Naive thymus-derived CD4-positive, alpha-beta T cell (primary cell): ENCODE measurements around the gene RORB. TPM values are rescaled to one million over a fixed set of nuclear protein-coding genes. Genes with fewer than 3 reads are reported as not detected.

Experiments
- ATAC-seq: fragments of 150-1000 bp; cut with Tn5 transposase; 2 replicates; pipeline ENCODE4 v1.10.0; 2021; ENCODE audit warnings: mild to moderate bottlenecking, moderate library complexity
- CTCF ChIA-PET: fragments of 350-600 bp; sonication (Branson Sonifier 250); formaldehyde crosslinking; loops from one replicate; lab custom pipeline; 2021; ENCODE audit warnings: antibody characterized with exemption; lab: Charles Lee
- POLR2A ChIA-PET: fragments of 350-600 bp; sonication (Branson Sonifier 250); formaldehyde crosslinking; loops from one replicate; lab custom pipeline; 2021; ENCODE audit warnings: antibody characterized with exemption, inconsistent platforms; lab: Charles Lee
- DNase-seq, 9 donors: peaks; one replicate each; pipeline versions ENCODE4 v3.0.0 to v3.0.0-alpha.2; 2020 to 2022; ENCODE audit warnings: mixed read lengths in 1 of 9
- H3K27ac ChIP-seq: one replicate; pipeline ENCODE4 v1.7.0; 2013; ENCODE audit warnings: mild to moderate bottlenecking, low read depth, low read length, moderate library complexity
- H3K27me3 ChIP-seq, 2 donors: one replicate each; pipeline ENCODE4 v1.7.0; 2013; ENCODE audit warnings: low read length in 2 of 2, mild to moderate bottlenecking in 2 of 2, moderate library complexity in 2 of 2; ENCODE audit not compliant: control insufficient read depth in 2 of 2, insufficient read depth in 2 of 2
- H3K36me3 ChIP-seq, 3 experiments: 1 replicate in 2 of 3; 2 replicates in 1 of 3; pipeline ENCODE4 v1.7.0; 2013; ENCODE audit warnings: low read length in 3 of 3, mild to moderate bottlenecking in 3 of 3, moderate library complexity in 1 of 3; ENCODE audit not compliant: insufficient read depth in 3 of 3, control insufficient read depth in 2 of 3
- H3K4me1 ChIP-seq, 2 donors: one replicate each; pipeline ENCODE4 v1.7.0; 2013; ENCODE audit warnings: low read length in 2 of 2, mild to moderate bottlenecking in 2 of 2, moderate library complexity in 1 of 2; ENCODE audit not compliant: control insufficient read depth in 2 of 2, insufficient read depth in 2 of 2
- H3K4me3 ChIP-seq: 2 replicates; pipeline ENCODE4 v1.7.0; 2013; ENCODE audit warnings: mild to moderate bottlenecking, low read length
- H3K9me3 ChIP-seq, 3 experiments: 1 replicate in 2 of 3; 2 replicates in 1 of 3; pipeline ENCODE4 v1.7.0; 2013; ENCODE audit warnings: low read length in 3 of 3; ENCODE audit not compliant: control insufficient read depth in 2 of 3
- H3K27ac Mint-ChIP-seq, 9 donors: one replicate each; pipeline ENCODE4 v1.8.0; 2020 to 2022; ENCODE audit warnings: mixed read lengths in 9 of 9, mild to moderate bottlenecking in 8 of 9, moderate library complexity in 5 of 9, inconsistent platforms in 2 of 9
- H3K27me3 Mint-ChIP-seq, 5 donors: one replicate each; pipeline ENCODE4 v1.8.0; 2021 to 2022; ENCODE audit warnings: mixed read lengths in 5 of 5, mild to moderate bottlenecking in 1 of 5
- H3K36me3 Mint-ChIP-seq, 5 donors: one replicate each; pipeline ENCODE4 v1.8.0; 2020 to 2022; ENCODE audit warnings: mixed read lengths in 5 of 5, mild to moderate bottlenecking in 3 of 5, inconsistent platforms in 1 of 5
- H3K4me1 Mint-ChIP-seq, 7 donors: one replicate each; pipeline ENCODE4 v1.8.0; 2020 to 2022; ENCODE audit warnings: mixed read lengths in 7 of 7, mild to moderate bottlenecking in 3 of 7, inconsistent platforms in 1 of 7
- H3K4me3 Mint-ChIP-seq, 10 donors: one replicate each; pipeline ENCODE4 v1.8.0; 2020 to 2022; ENCODE audit warnings: mild to moderate bottlenecking in 10 of 10, mixed read lengths in 10 of 10, moderate library complexity in 6 of 10, inconsistent platforms in 2 of 10
- H3K9me3 Mint-ChIP-seq, 11 donors: one replicate each; pipeline ENCODE4 v1.8.0; 2020 to 2022; ENCODE audit warnings: mixed read lengths in 11 of 11, mild to moderate bottlenecking in 4 of 11, inconsistent platforms in 1 of 11, moderate library complexity in 1 of 11
- intact Hi-C, 2 donors: fragments of 100-400 bp; cut with micrococcal nuclease; formaldehyde crosslinking; loops; one replicate each; pipeline ENCODE4 v1.15.1; 2023
- polyA plus RNA-seq, 2 donors: library from polyadenylated mRNA; unstranded; fragments of 300-500 nt; fragmentation: Illumina TruSeq; gene quantifications; one replicate each; pipeline ENCODE4 v1.2.3, GENCODE V29; 2021
- total RNA-seq, 6 experiments: library from RNA in 5 of 6; stranded (reverse) in 5 of 6; gene quantifications; 1 replicate in 5 of 6; 2 replicates in 1 of 6; pipeline ENCODE4 v1.2.3 and lab custom pipeline; 2021 to 2026

RORB gene
- total and polyA plus RNA-seq, 7 experiments from 2014 or later, result 0.12 TPM; not detected in 6

DNA sequence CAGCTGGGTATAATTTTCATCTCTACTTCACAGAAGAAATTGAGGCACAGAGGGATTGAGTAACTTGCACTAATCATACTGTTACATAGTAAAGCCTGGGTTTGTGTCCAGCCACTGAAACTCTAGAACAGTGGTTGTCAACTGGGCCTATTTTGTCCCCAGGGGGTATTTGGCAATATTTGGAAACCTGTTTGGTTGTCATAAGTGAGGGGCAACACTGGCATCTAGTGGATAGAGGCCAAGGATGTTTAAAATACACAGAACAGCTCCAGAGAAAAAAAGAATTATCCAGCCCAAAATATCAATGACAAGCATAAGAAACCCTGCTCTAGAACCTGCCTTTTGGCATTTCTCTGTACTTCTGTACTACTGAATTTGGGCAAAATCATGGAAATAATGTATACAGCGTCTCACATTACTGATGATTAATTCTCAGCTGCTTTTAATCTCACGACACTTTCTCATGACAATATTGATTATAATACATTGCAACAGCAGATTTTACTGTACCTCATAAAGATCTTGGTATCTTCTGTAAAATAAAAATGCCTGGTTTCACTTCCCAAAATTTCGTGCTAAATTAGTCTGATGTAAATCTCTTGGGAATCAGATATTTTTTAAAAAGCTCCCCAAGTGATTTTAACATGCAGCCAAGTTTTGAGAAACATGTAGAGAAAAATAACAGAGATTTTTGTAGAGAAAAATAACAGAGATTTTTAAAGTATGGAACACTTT, 112.7 kb downstream of the RORB start:
- no peaks in the 10 kb centered on the region for H3K9me3 Mint-ChIP-seq
- peaks cover 0 to 6% (median 4%) of the 10 kb centered on the region in 5 donors for H3K27me3 Mint-ChIP-seq
- Histone ChIP-seq H3K27me3 (no peaks in the 10 kb centered on the region), H3K4me1 (no peaks in the 10 kb centered on the region), H3K4me3 (no peak overlapping the region), H3K36me3 (no peaks in the 10 kb centered on the region), H3K27ac (no peak overlapping the region), H3K9me3 (no peaks in the 10 kb centered on the region)
- H3K4me3 Mint-ChIP-seq, result no peak overlapping the region
- peaks cover 0 to 3% (median 0%) of the 10 kb centered on the region in 7 donors for H3K4me1 Mint-ChIP-seq
- ATAC-seq, result no peak
- intact Hi-C loops, result no loop called here
- H3K36me3 Mint-ChIP-seq, result no peaks in the 10 kb centered on the region
- no peak for DNase-seq
- no peak overlapping the region for H3K27ac Mint-ChIP-seq
- POLR2A ChIA-PET, result no interaction called here
- CTCF ChIA-PET, result no interaction called here

DNA sequence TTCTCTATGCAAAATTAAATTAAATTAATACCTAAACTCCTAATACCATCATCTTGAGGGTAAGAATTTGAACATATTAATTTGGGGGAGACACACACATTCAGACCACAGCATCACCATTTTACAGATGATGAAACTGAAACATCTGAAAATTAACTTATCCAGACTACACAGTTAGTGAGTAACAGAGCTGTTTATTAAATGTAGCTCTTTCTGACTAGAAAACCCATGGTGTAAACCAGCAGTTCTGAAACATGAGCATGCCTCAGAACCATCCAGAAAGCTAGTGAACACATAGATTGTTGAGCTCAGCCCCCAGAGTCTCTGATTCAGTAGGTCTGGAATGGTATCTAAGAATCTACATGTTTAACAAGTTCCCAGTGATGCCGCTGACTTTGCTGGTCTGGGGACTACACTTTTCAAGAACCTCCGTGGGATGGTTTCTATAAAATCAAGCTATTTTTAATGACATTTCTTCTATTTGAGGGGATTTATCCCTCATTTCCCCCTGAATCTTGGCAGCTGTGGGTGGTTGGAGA, 113.5 kb downstream of the RORB start:
- H3K27me3 ChIP-seq, result no peaks in the 10 kb centered on the region
- ChIA-PET POLR2A (no interaction called here), CTCF (no interaction called here)
- Mint-ChIP-seq H3K27ac (no peak overlapping the region), H3K9me3 (no peaks in the 10 kb centered on the region), H3K27me3 (peaks cover 0 to 5% (median 3%) of the 10 kb centered on the region in 5 donors), H3K4me3 (no peak overlapping the region), H3K36me3 (no peaks in the 10 kb centered on the region), H3K4me1 (peaks cover 0 to 3% (median 0%) of the 10 kb centered on the region in 7 donors)
- DNase-seq (no peak), ATAC-seq (no peak)
- no peaks in the 10 kb centered on the region for H3K4me1 ChIP-seq
- H3K36me3 ChIP-seq, result no peaks in the 10 kb centered on the region
- intact Hi-C loops, result no loop called here
- H3K4me3 ChIP-seq, result no peak overlapping the region
- H3K9me3 ChIP-seq, result no peaks in the 10 kb centered on the region
- H3K27ac ChIP-seq, result no peak overlapping the region

DNA sequence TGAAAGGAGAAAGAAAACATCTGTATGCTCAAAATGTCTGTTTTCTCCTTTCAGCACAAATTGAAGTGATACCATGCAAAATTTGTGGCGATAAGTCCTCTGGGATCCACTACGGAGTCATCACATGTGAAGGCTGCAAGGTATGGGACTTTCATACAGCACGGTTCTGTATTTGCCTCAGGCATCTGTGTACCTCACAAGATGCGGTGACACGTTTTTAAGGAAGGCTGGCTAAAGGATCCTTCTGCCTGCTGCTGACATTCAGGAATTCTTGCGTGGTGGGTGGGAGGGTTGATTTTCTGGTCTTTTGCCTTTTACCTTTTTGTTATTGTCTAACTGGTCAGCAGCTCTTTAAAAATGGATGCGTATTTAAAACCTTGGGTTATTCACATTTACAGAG, 133.1 kb downstream of the RORB start:
- no peak for DNase-seq
- Mint-ChIP-seq H3K4me1 (no peaks in the 10 kb centered on the region), H3K4me3 (no peak overlapping the region), H3K27ac (no peak overlapping the region), H3K36me3 (no peaks in the 10 kb centered on the region), H3K27me3 (peaks cover 0 to 14% (median 7%) of the 10 kb centered on the region in 5 donors), H3K9me3 (peaks cover 0 to 2% (median 0%) of the 10 kb centered on the region in 11 donors)
- Histone ChIP-seq H3K27ac (no peak overlapping the region), H3K36me3 (no peaks in the 10 kb centered on the region), H3K4me1 (no peaks in the 10 kb centered on the region), H3K4me3 (no peak overlapping the region), H3K9me3 (no peaks in the 10 kb centered on the region), H3K27me3 (no peaks in the 10 kb centered on the region)
- CTCF ChIA-PET, result no interaction called here
- intact Hi-C loops, result no loop called here
- no peak for ATAC-seq
- POLR2A ChIA-PET, result no interaction called here

DNA sequence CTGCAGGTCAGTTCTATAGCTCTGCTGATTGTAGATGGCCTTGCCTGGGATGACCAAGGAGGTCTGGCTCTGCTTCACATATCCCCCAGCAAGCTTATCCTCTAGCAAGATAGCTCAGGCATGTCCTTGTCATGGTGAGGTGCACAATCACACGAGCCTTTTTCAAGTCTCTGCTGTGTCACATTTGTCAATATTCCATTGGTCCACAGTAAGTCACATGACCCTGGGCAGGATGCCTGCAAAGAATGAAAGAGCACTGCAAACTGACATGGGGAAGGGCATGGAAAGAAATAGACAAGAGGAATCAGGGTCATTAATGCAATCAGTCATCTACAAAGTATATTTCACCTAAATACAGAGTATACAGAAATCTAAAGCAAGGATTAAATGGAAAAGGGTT, 142.0 kb downstream of the RORB start:
- ChIA-PET POLR2A (no interaction called here), CTCF (no interaction called here)
- H3K27me3 Mint-ChIP-seq, result peaks cover 2 to 15% (median 6%) of the 10 kb centered on the region in 5 donors
- ATAC-seq (no peak), DNase-seq (no peak)
- intact Hi-C loops, result no loop called here
- H3K27me3 ChIP-seq, result no peaks in the 10 kb centered on the region
- H3K36me3 ChIP-seq, result no peaks in the 10 kb centered on the region
- no peak overlapping the region for H3K27ac ChIP-seq
- no peak overlapping the region for H3K4me3 ChIP-seq
- no peaks in the 10 kb centered on the region for H3K36me3 Mint-ChIP-seq
- H3K4me3 Mint-ChIP-seq, result no peak overlapping the region
- H3K9me3 ChIP-seq, result no peaks in the 10 kb centered on the region
- no peaks in the 10 kb centered on the region for H3K4me1 Mint-ChIP-seq
- H3K9me3 Mint-ChIP-seq, result peaks cover 0 to 2% (median 0%) of the 10 kb centered on the region in 11 donors
- H3K4me1 ChIP-seq, result no peaks in the 10 kb centered on the region
- H3K27ac Mint-ChIP-seq, result no peak overlapping the region

DNA sequence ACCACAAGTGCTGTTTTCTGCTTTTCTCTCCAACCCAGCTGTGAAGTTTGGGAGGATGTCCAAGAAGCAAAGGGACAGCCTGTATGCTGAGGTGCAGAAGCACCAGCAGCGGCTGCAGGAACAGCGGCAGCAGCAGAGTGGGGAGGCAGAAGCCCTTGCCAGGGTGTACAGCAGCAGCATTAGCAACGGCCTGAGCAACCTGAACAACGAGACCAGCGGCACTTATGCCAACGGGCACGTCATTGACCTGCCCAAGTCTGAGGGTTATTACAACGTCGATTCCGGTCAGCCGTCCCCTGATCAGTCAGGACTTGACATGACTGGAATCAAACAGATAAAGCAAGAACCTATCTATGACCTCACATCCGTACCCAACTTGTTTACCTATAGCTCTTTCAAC, 145.2 kb downstream of the RORB start:
- Histone ChIP-seq H3K36me3 (no peaks in the 10 kb centered on the region), H3K27me3 (no peaks in the 10 kb centered on the region), H3K4me3 (no peak overlapping the region), H3K4me1 (no peaks in the 10 kb centered on the region), H3K27ac (no peak overlapping the region), H3K9me3 (no peaks in the 10 kb centered on the region)
- Mint-ChIP-seq H3K36me3 (no peaks in the 10 kb centered on the region), H3K27me3 (peaks cover 5 to 23% (median 6%) of the 10 kb centered on the region in 5 donors), H3K9me3 (peaks cover 0 to 2% (median 0%) of the 10 kb centered on the region in 11 donors), H3K4me3 (no peak overlapping the region), H3K4me1 (no peaks in the 10 kb centered on the region), H3K27ac (no peak overlapping the region)
- POLR2A ChIA-PET, result no interaction called here
- intact Hi-C loops, result loop anchor here in 1 of 2 donors (10.0 kb wide), 2 partner anchors 958 to 1438 kb away; no protein-coding TSS in a partner anchor
- no peak for DNase-seq
- CTCF ChIA-PET, result no interaction called here
- ATAC-seq, result no peak

DNA sequence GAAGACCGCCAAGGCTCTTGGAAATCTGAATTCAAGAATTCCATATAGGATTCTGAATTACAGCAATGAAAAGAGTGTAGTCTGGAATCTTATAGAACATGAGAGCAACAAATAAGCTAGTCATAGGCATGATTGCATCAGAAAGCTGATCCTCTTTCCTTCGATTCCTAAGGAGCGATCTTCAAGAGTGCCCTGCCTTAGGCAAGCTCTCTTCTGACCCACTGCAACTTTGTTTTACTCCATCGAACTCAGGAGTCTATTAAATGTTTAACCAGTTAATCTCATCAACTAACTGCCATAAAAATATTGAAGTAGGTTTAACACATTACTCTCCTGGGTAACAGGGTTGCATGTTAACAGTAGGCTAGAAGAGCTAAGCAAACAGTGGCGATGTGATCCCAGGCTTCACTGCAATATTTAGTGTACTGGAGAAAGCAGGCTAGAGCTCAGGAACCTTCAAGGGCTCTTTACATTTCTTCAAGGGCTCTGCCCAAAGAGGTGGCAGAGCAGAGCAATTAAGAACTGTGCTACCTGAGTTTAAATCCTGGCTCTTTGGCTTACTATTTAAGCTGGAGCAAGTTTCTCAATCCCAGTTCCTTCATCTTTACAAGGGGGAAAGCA, 146.3 kb downstream of the RORB start:
- Histone ChIP-seq H3K4me1 (no peaks in the 10 kb centered on the region), H3K36me3 (no peaks in the 10 kb centered on the region), H3K27me3 (no peaks in the 10 kb centered on the region), H3K27ac (no peak overlapping the region), H3K9me3 (no peaks in the 10 kb centered on the region), H3K4me3 (no peak overlapping the region)
- no peaks in the 10 kb centered on the region for H3K4me1 Mint-ChIP-seq
- peaks cover 5 to 13% (median 7%) of the 10 kb centered on the region in 5 donors for H3K27me3 Mint-ChIP-seq
- CTCF ChIA-PET, result no interaction called here
- DNase-seq (no peak), ATAC-seq (no peak)
- no peak overlapping the region for H3K4me3 Mint-ChIP-seq
- intact Hi-C loops, result loop anchor here in 1 of 2 donors (10.0 kb wide), 2 partner anchors 959 to 1439 kb away; no protein-coding TSS in a partner anchor
- H3K27ac Mint-ChIP-seq, result no peak overlapping the region
- H3K9me3 Mint-ChIP-seq, result peaks cover 0 to 2% (median 0%) of the 10 kb centered on the region in 11 donors
- no peaks in the 10 kb centered on the region for H3K36me3 Mint-ChIP-seq
- POLR2A ChIA-PET, result no interaction called here
